Left lung (tissue), 10 donors: ENCODE measurements around the gene CLDN5. TPM values are rescaled to one million over a fixed set of nuclear protein-coding genes. Genes with fewer than 3 reads are reported as not detected.

ENCODE experiments used
- ATAC-seq: fragments of 200-7000 bp; cut with Tn5 transposase; one replicate; pipeline ENCODE4 v1.9.1; 2020; ENCODE audit warnings: moderate library complexity
- DNase-seq, 4 donors: peaks; one replicate each; pipeline ENCODE4 v3.0.0-alpha.2; 2013 to 2020
- H3K27ac ChIP-seq, 2 donors: fragments of 200-600 bp; sonication (generic) in 1 of 2; one replicate each; pipeline versions ENCODE4 v1.5.0 to v1.8.0; 2020 to 2021
- H3K27me3 ChIP-seq, 2 donors: fragments of 200-600 bp; sonication (generic) in 1 of 2; one replicate each; pipeline versions ENCODE4 v1.5.0 to v1.8.0; 2020 to 2021
- H3K36me3 ChIP-seq, 2 donors: fragments of 200-600 bp; sonication (generic) in 1 of 2; one replicate each; pipeline versions ENCODE4 v1.5.0 to v1.8.0; 2020 to 2021
- H3K4me1 ChIP-seq, 2 donors: fragments of 200-600 bp; one replicate each; pipeline ENCODE4 v1.8.0; 2021
- H3K4me3 ChIP-seq, 2 donors: fragments of 200-600 bp; sonication (generic) in 1 of 2; one replicate each; pipeline versions ENCODE4 v1.5.0 to v1.8.0; 2020 to 2021; ENCODE audit warnings: mild to moderate bottlenecking in 1 of 2
- H3K9me3 ChIP-seq, 2 donors: fragments of 200-600 bp; sonication (generic) in 1 of 2; one replicate each; pipeline versions ENCODE4 v1.5.0 to v1.8.0; 2020 to 2021
- intact Hi-C, 2 donors: fragments of 100-400 bp; cut with DNase I; formaldehyde crosslinking; loops; one replicate each; pipeline versions ENCODE4 v1.11.2 to v1.14.2; 2022
- polyA plus RNA-seq, 6 donors: library from polyadenylated mRNA; unstranded; fragments of 120-200 nt; gene quantifications; one replicate each; pipeline ENCODE4 v1.2.1, GENCODE V29; 2013; ENCODE audit not compliant: insufficient read length in 6 of 6
- total RNA-seq, 2 donors: library from RNA; stranded (reverse); fragmentation: NEBNext Ultra II Directional; extraction: Animal tissue kit (Norgen Biotek cat#: 25700); gene quantifications; one replicate each; pipeline ENCODE4 v1.2.1, GENCODE V29; 2021
- TF ChIP-seq, protein P1 (sequence below), 2 donors: fragments of 200-600 bp; sonication (generic) in 1 of 2; IDR thresholded peaks; one replicate each; pipeline versions ENCODE4 v1.5.0 to v1.8.0; 2021; ENCODE audit warnings: antibody characterized with exemption in 2 of 2
- donor health status: DM: no; HTN: yes; CAD: no.
- donor health status: DM: no; HTN: no; CAD: no.

Gene CLDN5
- total and polyA plus RNA-seq, 8 donors = 56.4 to 90.7 (median 70.8) TPM

DNA sequence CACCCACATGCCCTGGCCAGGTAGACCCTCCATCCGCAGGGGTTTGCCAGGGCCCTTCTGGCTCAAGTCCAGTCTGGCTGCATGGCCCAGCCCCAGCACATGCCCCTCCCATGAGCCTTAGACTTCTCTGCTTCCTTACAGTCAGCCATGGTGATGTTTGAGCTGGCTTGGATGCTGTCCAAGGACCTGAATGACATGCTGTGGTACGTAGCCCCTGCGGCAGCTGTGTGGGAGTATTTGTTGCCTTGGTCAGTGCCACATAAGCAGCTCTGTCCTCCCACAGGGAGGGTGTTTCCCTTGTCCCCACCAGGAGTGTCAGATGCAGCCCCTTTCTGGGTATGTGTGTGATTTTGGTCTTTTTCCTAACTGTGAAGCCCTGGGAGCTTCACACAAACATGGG, 27.0 kb downstream of the CLDN5 start:
- DNase-seq (no peak), ATAC-seq (no peak)
- Histone ChIP-seq H3K9me3 (no peaks in the 10 kb centered on the region), H3K4me3 (no peak overlapping the region), H3K4me1 (no peaks in the 10 kb centered on the region), H3K27ac (no peak overlapping the region), H3K27me3 (no peaks in the 10 kb centered on the region), H3K36me3 (peaks cover 0 to 12% of the 10 kb centered on the region in 2 donors)
- TF ChIP-seq, protein P1, sequence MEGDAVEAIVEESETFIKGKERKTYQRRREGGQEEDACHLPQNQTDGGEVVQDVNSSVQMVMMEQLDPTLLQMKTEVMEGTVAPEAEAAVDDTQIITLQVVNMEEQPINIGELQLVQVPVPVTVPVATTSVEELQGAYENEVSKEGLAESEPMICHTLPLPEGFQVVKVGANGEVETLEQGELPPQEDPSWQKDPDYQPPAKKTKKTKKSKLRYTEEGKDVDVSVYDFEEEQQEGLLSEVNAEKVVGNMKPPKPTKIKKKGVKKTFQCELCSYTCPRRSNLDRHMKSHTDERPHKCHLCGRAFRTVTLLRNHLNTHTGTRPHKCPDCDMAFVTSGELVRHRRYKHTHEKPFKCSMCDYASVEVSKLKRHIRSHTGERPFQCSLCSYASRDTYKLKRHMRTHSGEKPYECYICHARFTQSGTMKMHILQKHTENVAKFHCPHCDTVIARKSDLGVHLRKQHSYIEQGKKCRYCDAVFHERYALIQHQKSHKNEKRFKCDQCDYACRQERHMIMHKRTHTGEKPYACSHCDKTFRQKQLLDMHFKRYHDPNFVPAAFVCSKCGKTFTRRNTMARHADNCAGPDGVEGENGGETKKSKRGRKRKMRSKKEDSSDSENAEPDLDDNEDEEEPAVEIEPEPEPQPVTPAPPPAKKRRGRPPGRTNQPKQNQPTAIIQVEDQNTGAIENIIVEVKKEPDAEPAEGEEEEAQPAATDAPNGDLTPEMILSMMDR (IDR thresholded peaks at IDR 0.05) = no peak
- intact Hi-C loops = loop anchor here (10.0 kb wide), 2 partner anchors 128 to 138 kb away; no protein-coding TSS in a partner anchor

DNA sequence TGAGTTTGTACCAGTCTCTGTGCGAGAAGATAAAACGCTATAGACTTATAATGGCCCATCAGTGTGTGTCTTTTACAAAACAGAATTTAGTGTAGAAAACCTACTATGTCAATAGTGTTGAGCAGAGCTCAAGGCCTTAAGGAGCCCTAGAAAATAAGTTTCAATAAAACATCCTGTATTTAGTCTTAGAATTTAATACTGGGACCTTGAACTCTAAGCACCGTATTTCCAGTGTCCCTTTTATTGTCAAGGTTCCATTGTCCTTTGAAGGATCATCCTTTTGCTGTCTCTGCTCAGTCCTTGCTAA, 27.9 kb downstream of the CLDN5 start:
- ATAC-seq = no peak
- TF ChIP-seq, protein P1 (IDR thresholded peaks at IDR 0.05) = no peak
- Histone ChIP-seq H3K27ac (no peak overlapping the region), H3K27me3 (no peaks in the 10 kb centered on the region), H3K36me3 (peaks cover 0 to 12% of the 10 kb centered on the region in 2 donors), H3K9me3 (no peaks in the 10 kb centered on the region), H3K4me3 (no peak overlapping the region), H3K4me1 (no peaks in the 10 kb centered on the region)
- intact Hi-C loops = loop anchor here (10.0 kb wide), 2 partner anchors 129 to 139 kb away; no protein-coding TSS in a partner anchor
- DNase-seq = no peak

DNA sequence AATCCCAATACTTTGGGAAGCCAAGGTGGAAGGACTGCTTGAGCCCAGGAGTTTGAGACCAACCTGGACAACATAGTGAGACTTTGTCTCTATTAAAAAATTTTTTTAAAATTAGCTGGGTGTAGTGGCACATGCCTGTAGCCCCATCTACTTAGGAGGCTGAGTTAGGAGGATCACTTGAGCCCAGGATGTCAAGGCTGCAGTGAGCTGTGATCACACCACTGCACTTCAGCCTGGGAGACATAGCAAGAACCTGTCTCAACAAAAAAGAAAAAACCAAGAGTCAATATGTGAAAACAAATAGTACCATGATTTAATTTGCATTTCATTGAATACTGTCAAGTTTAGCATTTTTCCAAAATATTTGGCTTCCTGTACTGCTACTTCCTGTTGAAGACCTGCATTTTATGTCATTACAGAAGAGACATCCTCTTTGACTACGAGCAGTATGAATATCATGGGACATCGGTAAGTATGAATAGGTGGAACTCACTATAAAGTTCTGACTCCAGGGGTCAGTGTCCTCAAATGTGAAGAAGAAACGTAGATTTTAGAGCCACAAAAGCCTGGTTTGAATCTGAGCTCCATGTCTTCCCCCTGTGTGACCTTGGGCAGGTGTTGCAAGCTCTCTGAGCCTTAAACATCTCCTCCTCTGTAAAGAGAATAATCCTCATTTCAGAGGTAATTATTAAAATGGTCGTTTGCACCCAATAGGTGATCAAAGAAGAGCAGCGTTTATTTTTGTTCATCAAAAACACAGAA, 28.5 kb downstream of the CLDN5 start:
- H3K27me3 ChIP-seq = no peaks in the 10 kb centered on the region
- ATAC-seq = no peak
- no peaks in the 10 kb centered on the region for H3K4me1 ChIP-seq
- H3K36me3 ChIP-seq = peaks cover 0 to 12% of the 10 kb centered on the region in 2 donors
- intact Hi-C loops = loop anchor here (10.0 kb wide), 2 partner anchors 129 to 139 kb away; no protein-coding TSS in a partner anchor
- H3K4me3 ChIP-seq = no peak overlapping the region
- DNase-seq = peak in 1 of 4 donors; percentile 21
- no peaks in the 10 kb centered on the region for H3K9me3 ChIP-seq
- H3K27ac ChIP-seq = no peak overlapping the region
- TF ChIP-seq, protein P1 (IDR thresholded peaks at IDR 0.05) = no peak

DNA sequence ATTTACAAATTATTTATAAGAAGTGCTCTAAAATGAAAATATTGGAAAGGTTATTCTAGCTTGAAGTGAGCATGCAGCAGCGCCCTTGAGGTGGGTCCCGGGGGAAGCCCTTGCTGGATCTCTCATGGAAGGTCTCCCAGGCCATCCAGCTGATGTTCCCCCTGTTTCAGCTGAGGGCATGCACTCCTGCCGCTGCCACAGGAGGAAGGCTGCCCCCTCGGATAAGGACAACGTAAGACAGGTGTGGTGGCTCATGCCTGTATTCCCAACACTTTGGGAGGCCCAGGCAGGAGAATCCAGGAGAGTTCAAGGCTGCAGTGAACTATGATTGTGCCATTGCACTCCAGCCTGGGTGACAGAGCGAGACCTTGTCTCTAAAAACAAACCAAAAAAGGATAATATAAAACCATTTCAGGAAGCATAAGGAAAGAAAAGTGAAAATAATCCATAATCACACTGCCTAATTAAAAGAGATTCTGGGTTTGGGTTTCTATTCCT, 29.5 kb downstream of the CLDN5 start:
- Histone ChIP-seq H3K36me3 (peaks cover 0 to 12% of the 10 kb centered on the region in 2 donors), H3K27me3 (no peaks in the 10 kb centered on the region), H3K9me3 (no peaks in the 10 kb centered on the region), H3K4me3 (no peak overlapping the region), H3K4me1 (no peaks in the 10 kb centered on the region), H3K27ac (no peak overlapping the region)
- no peak for DNase-seq
- ATAC-seq = no peak
- intact Hi-C loops = loop anchor here (10.0 kb wide), 2 partner anchors 130 to 140 kb away; no protein-coding TSS in a partner anchor
- TF ChIP-seq, protein P1 (IDR thresholded peaks at IDR 0.05) = no peak

DNA sequence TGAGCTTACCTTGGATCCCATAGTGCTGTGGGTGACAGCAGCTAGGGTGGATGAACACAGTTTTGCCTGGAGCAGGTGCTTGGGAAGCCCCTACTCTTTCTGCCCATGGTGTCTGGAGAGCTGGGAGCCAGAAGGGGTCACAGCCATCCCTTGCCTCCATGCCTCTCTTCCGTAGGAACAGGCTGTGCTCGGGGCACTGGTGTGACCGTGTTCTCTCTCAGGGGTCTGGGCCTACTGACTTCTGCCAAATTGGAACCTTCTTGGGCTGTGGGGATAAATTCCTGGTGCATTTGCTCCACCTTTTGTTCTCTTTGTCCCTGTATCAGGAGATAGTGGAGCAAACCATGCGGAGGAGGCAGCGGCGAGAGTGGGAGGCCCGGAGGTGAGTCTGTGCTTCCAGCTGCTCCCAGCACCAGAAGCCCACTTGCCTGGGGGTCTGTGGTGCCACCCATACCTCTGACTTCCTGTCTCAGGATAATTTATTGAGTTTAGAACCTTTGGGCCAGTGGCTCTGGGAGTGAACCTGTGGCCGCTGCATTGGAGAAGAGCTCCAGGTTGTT, 30.1 kb downstream of the CLDN5 start:
- intact Hi-C loops = loop anchor here (10.0 kb wide), 2 partner anchors 131 to 141 kb away; no protein-coding TSS in a partner anchor
- Histone ChIP-seq H3K27me3 (no peaks in the 10 kb centered on the region), H3K4me1 (no peaks in the 10 kb centered on the region), H3K36me3 (peaks cover 0 to 12% of the 10 kb centered on the region in 2 donors), H3K4me3 (no peak overlapping the region), H3K27ac (no peak overlapping the region), H3K9me3 (no peaks in the 10 kb centered on the region)
- no peak for ATAC-seq
- TF ChIP-seq, protein P1 (IDR thresholded peaks at IDR 0.05) = no peak
- DNase-seq = no peak
